ENCODE measurements around the gene CD247.

- no peak for TF ChIP-seq CTCF (IDR thresholded peaks at IDR 0.05)
- no peak for TF ChIP-seq POLR2A (IDR thresholded peaks at IDR 0.05)
Measured at GRCh38 chr1:167446966-167447365, 71.4 kb downstream of the CD247 start.

Data from thyroid gland (tissue), 4 donors.